IMR-90 (cell line): ENCODE results near the gene MPZL3. TPM values are rescaled to one million over a fixed set of nuclear protein-coding genes. Genes with fewer than 3 reads are reported as not detected.
A peak's percentile ranks its signal among the peaks of the same experiment; 100 is the strongest.

Source experiments
- ATAC-seq: fragments of 200-7000 bp; cut with Tn5 transposase; 2 replicates; pipeline ENCODE4 v1.9.1; 2020; ENCODE audit warnings: low read depth, mild to moderate bottlenecking, moderate library complexity
- BruUV-seq: library from RNA; stranded (reverse); fragments of 400-500 nt; replicated peaks from 2 replicates; lab custom pipeline; 2021; lab: Mats Ljungman, UMichigan
- CTCF ChIA-PET: fragments of 300-600 bp; formaldehyde crosslinking; extraction: SDS; loops from one replicate; lab custom pipeline; 2021; ENCODE audit warnings: antibody characterized with exemption; lab: Yijun Ruan, JAX
- POLR2A ChIA-PET: fragments of 300-600 bp; sonication (Branson Sonifier 250); formaldehyde crosslinking; loops from one replicate; lab custom pipeline; 2022; ENCODE audit warnings: antibody characterized with exemption; ENCODE audit not compliant: unreplicated experiment; lab: Charles Lee
- DNase-seq: peaks from one replicate; pipeline ENCODE4 v3.0.0; 2013
- H2AFZ ChIP-seq: replicated peaks from 2 replicates; pipeline ENCODE3; 2013; ENCODE audit warnings: low read length, mild to moderate bottlenecking; ENCODE audit not compliant: poor library complexity
- H2AK5ac ChIP-seq: 2 replicates; pipeline ENCODE4 v1.6.1; 2013; ENCODE audit warnings: low read depth, low read length, inconsistent platforms
- H2AK9ac ChIP-seq: replicated peaks from 2 replicates; pipeline ENCODE3; 2013; ENCODE audit warnings: mild to moderate bottlenecking, low read depth, low read length, moderate library complexity; ENCODE audit not compliant: poor library complexity
- H2BK120ac ChIP-seq: 2 replicates; pipeline ENCODE4 v1.6.1; 2013; ENCODE audit warnings: low read depth, low read length, inconsistent platforms
- H2BK15ac ChIP-seq: 3 replicates; pipeline ENCODE4 v1.6.1; 2013; ENCODE audit warnings: low read depth, low read length, inconsistent platforms
- H2BK20ac ChIP-seq: 2 replicates; pipeline ENCODE4 v1.6.1; 2013; ENCODE audit warnings: low read depth, mild to moderate bottlenecking, inconsistent platforms, low read length, moderate library complexity
- H2BK5ac ChIP-seq: 2 replicates; pipeline ENCODE4 v1.6.1; 2013; ENCODE audit warnings: mild to moderate bottlenecking, low read depth, low read length, inconsistent platforms; ENCODE audit not compliant: poor library complexity, severe bottlenecking
- H3K14ac ChIP-seq: replicated peaks from 2 replicates; pipeline ENCODE4 v1.6.1; 2013; ENCODE audit warnings: low read depth, low read length, inconsistent platforms
- H3K18ac ChIP-seq: 2 replicates; pipeline ENCODE4 v1.6.1; 2013; ENCODE audit warnings: low read depth, low read length, control low read depth
- H3K23ac ChIP-seq: 2 replicates; pipeline ENCODE4 v1.6.1; 2013; ENCODE audit warnings: low read depth, low read length, inconsistent platforms
- H3K27ac ChIP-seq: 2 replicates; pipeline ENCODE4 v1.5.1; 2013; ENCODE audit warnings: mild to moderate bottlenecking, control low read depth, low read length; ENCODE audit not compliant: insufficient read depth
- H3K27me3 ChIP-seq: 2 replicates; pipeline ENCODE4 v1.6.1; 2013; ENCODE audit warnings: low read length; ENCODE audit not compliant: control insufficient read depth, insufficient read depth
- H3K36me3 ChIP-seq: 2 replicates; pipeline ENCODE4 v1.6.1; 2013; ENCODE audit warnings: low read length, mixed read lengths; ENCODE audit not compliant: control insufficient read depth, insufficient read depth
- H3K4ac ChIP-seq: 2 replicates; pipeline ENCODE4 v1.6.1; 2013; ENCODE audit warnings: low read depth, low read length, inconsistent platforms
- H3K4me1 ChIP-seq: 2 replicates; pipeline ENCODE4 v1.6.1; 2013; ENCODE audit warnings: low read length, mixed read lengths; ENCODE audit not compliant: control insufficient read depth, insufficient read depth
- H3K4me2 ChIP-seq: 2 replicates; pipeline ENCODE4 v1.6.1; 2013; ENCODE audit warnings: low read depth, mild to moderate bottlenecking, control low read depth, low read length, moderate library complexity
- H3K4me3 ChIP-seq: 2 replicates; pipeline ENCODE4 v1.5.1; 2013; ENCODE audit warnings: low read depth, mild to moderate bottlenecking, control low read depth, low read length, moderate library complexity; ENCODE audit not compliant: insufficient read depth
- H3K56ac ChIP-seq: 2 replicates; pipeline ENCODE4 v1.6.1; 2013; ENCODE audit warnings: low read length, inconsistent platforms; ENCODE audit not compliant: insufficient read depth; ENCODE audit errors: extremely low read depth
- H3K79me1 ChIP-seq, 2 experiments: 2 replicates each; pipeline ENCODE4 v1.6.1; 2013; ENCODE audit warnings: low read length in 2 of 2, inconsistent platforms in 1 of 2, low read depth in 1 of 2
- H3K9ac ChIP-seq: 2 replicates; pipeline ENCODE4 v1.6.1; 2013; ENCODE audit warnings: low read depth, low read length, control low read depth
- H3K9me1 ChIP-seq: 2 replicates; pipeline ENCODE4 v1.6.1; 2013; ENCODE audit warnings: low read length, inconsistent platforms; ENCODE audit not compliant: insufficient read depth
- H3K9me3 ChIP-seq: 2 replicates; pipeline ENCODE4 v1.6.1; 2013; ENCODE audit warnings: low read length; ENCODE audit not compliant: control insufficient read depth, insufficient read depth
- H4K20me1 ChIP-seq: 2 replicates; pipeline ENCODE4 v1.6.1; 2013; ENCODE audit warnings: low read length, inconsistent platforms; ENCODE audit not compliant: insufficient read depth
- H4K5ac ChIP-seq: 2 replicates; pipeline ENCODE4 v1.6.1; 2013; ENCODE audit warnings: mild to moderate bottlenecking, low read depth, low read length, control low read depth
- H4K8ac ChIP-seq, 2 experiments: 2 replicates each; pipeline ENCODE4 v1.6.1; 2013; ENCODE audit warnings: low read depth in 2 of 2, low read length in 2 of 2, control low read depth in 1 of 2, inconsistent platforms in 1 of 2
- H4K91ac ChIP-seq: 2 replicates; pipeline ENCODE4 v1.6.1; 2013; ENCODE audit warnings: low read depth, low read length, inconsistent platforms; ENCODE audit not compliant: insufficient read depth
- CEBPB ChIP-seq: IDR thresholded peaks from 2 replicates; pipeline ENCODE4 v1.6.1; 2012; ENCODE audit warnings: low read depth, low read length, improper control_type of control experiment
- MAFK ChIP-seq: IDR thresholded peaks from 2 replicates; pipeline ENCODE4 v1.6.1; 2012; ENCODE audit warnings: low read depth, low read length, improper control_type of control experiment
- MAZ ChIP-seq: IDR thresholded peaks from 2 replicates; pipeline ENCODE4 v1.6.1; 2012; ENCODE audit warnings: low read depth, mild to moderate bottlenecking, low read length, improper control_type of control experiment, moderate library complexity, borderline replicate concordance
- MXI1 ChIP-seq: IDR thresholded peaks from 2 replicates; pipeline ENCODE4 v1.6.1; 2012; ENCODE audit warnings: low read depth, mild to moderate bottlenecking, low read length, moderate library complexity, borderline replicate concordance
- POLR2A ChIP-seq: IDR thresholded peaks from 2 replicates; pipeline ENCODE4 v1.6.1; 2012; ENCODE audit warnings: mild to moderate bottlenecking, low read depth, low read length
- RCOR1 ChIP-seq: IDR thresholded peaks from 2 replicates; pipeline ENCODE4 v1.6.1; 2012; ENCODE audit warnings: mild to moderate bottlenecking, low read length, improper control_type of control experiment; ENCODE audit not compliant: insufficient replicate concordance
- RFX5 ChIP-seq: IDR thresholded peaks from 2 replicates; pipeline ENCODE4 v1.8.0; 2012; ENCODE audit warnings: low read depth, mild to moderate bottlenecking, low read length, moderate library complexity
- WGBS, 2 experiments: methylation state at CpG; one replicate each; pipeline versions ENCODE4 v1.1.5 to v1.1.7; 2013; ENCODE audit warnings: missing lambda C conversion rate in 2 of 2; ENCODE audit not compliant: insufficient read length in 1 of 2; ENCODE audit errors: extremely low coverage in 2 of 2; 5-methylcytosine and 5-hydroxymethylcytosine counted together
- dilution Hi-C: fragments of 300-500 bp; cut with HindIII; formaldehyde crosslinking; loops from one replicate; pipeline ENCODE4 v1.14.3; 2018; ENCODE audit warnings: low sequenced_read_pairs; ENCODE audit not compliant: unreplicated experiment
- in situ Hi-C: fragments of 300-500 bp; cut with MboI; formaldehyde crosslinking; loops from 3 replicates; pipeline ENCODE4 v1.14.3; 2019; ENCODE audit warnings: low sequenced_read_pairs, inconsistent platforms, mixed read lengths
- intact Hi-C: fragments of 100-400 bp; cut with micrococcal nuclease; formaldehyde crosslinking; loops from 2 replicates; pipeline ENCODE4 v1.10.0; 2022
- polyA plus RNA-seq, 3 experiments: library from polyadenylated mRNA; depleted of rRNA; stranded (reverse); fragments of >200 nt; gene quantifications; 2 replicates each; pipeline ENCODE4 v1.2.3, GENCODE V29; 2012; ENCODE audit warnings: low replicate concordance in 1 of 3
- total RNA-seq: library from RNA; depleted of rRNA; stranded (reverse); fragments of >200 nt; gene quantifications from 2 replicates; pipeline ENCODE4 v1.2.3, GENCODE V29; 2012
- TF ChIP-seq, protein P1 (sequence below): fragments of 150-350 bp; IDR thresholded peaks from 2 replicates; pipeline ENCODE4 v1.6.1; 2016; ENCODE audit warnings: low read depth, mild to moderate bottlenecking, low read length, moderate library complexity, borderline replicate concordance

The MPZL3 gene
- total and polyA plus RNA-seq, 2 of the 4 experiments (the other 2 are of a cell fraction), result 0.15 to 0.36 TPM

- CTCF ChIA-PET, result no interaction called here
- 4% methylated on average over 5 of the region's 19 CpGs; no CpG with 5 or more reads in 1 of the 2 experiments for WGBS, 2 experiments
Observed at GRCh38 chr11:118263695-118264568, 11.8 kb upstream of the MPZL3 start, which contains the start of gene MPZL2. TSS of gene MPZL2 (minus strand) at chr11:118264297. CDS start at chr11:118264153, 144 bp downstream.

More at GRCh38 chr11:118263695-118264568, 11.8 kb upstream of the MPZL3 start, which contains the start of gene MPZL2:
- Histone ChIP-seq H3K4me1 (no peaks in the 10 kb centered on the region), H3K27me3 (peaks cover 23% of the 10 kb centered on the region), H4K8ac (no peak within 1 kb of the TSS), H3K14ac (no peak within 1 kb of the TSS), H3K9ac (no peak within 1 kb of the TSS), H3K4me2 (no peak within 1 kb of the TSS), H3K4ac (no peak within 1 kb of the TSS), H3K4me3 (no peak within 1 kb of the TSS), H3K79me1 (no peaks in the 10 kb centered on the region), H3K9me3 (no peaks in the 10 kb centered on the region), H2AFZ (no peak within 1 kb of the TSS), H2AK5ac (no peak within 1 kb of the TSS), H3K36me3 (no peaks in the 10 kb centered on the region), H2BK5ac (no peak within 1 kb of the TSS), H2BK15ac (no peak within 1 kb of the TSS), H4K20me1 (no peaks in the 10 kb centered on the region), H3K56ac (no peak within 1 kb of the TSS), H3K18ac (no peak within 1 kb of the TSS), H4K5ac (no peak within 1 kb of the TSS), H3K27ac (no peak within 1 kb of the TSS), H2BK120ac (no peak within 1 kb of the TSS), H4K91ac (no peak within 1 kb of the TSS), H3K23ac (no peak within 1 kb of the TSS), H3K9me1 (no peaks in the 10 kb centered on the region), H2BK20ac (no peak within 1 kb of the TSS), H2AK9ac (no peak within 1 kb of the TSS)
- intact Hi-C loops, result no loop called here
- TF ChIP-seq, protein P1, sequence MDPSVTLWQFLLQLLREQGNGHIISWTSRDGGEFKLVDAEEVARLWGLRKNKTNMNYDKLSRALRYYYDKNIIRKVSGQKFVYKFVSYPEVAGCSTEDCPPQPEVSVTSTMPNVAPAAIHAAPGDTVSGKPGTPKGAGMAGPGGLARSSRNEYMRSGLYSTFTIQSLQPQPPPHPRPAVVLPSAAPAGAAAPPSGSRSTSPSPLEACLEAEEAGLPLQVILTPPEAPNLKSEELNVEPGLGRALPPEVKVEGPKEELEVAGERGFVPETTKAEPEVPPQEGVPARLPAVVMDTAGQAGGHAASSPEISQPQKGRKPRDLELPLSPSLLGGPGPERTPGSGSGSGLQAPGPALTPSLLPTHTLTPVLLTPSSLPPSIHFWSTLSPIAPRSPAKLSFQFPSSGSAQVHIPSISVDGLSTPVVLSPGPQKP, result no peak
- TF ChIP-seq RCOR1 (no peak), MXI1 (no peak), POLR2A (no peak), MAFK (no peak), MAZ (no peak), CEBPB (no peak), RFX5 (no peak)
- ATAC-seq (peak; percentile 35), DNase-seq (no peak)
- dilution Hi-C loops, result no loop called here
- BruUV-seq, result no TSS peak
- in situ Hi-C loops, result no loop called here
- POLR2A ChIA-PET, result no interaction called here
